B cell (primary cell): ENCODE measurements around the gene PROM1.

ENCODE experiments used
- CTCF ChIP-seq: fragments of 200-600 bp; IDR thresholded peaks from one replicate; pipeline ENCODE4 v1.8.0; 2022; ENCODE audit warnings: antibody characterized with exemption, mild to moderate bottlenecking
- EZH2 ChIP-seq: IDR thresholded peaks from 2 replicates; pipeline ENCODE4 v1.6.1; 2012; ENCODE audit warnings: borderline replicate concordance, low read depth, mild to moderate bottlenecking, moderate library complexity, low read length; ENCODE audit not compliant: insufficient read depth, poor library complexity, severe bottlenecking

GRCh38 chr4:15925830-15926229 lies 158.0 kb downstream of the PROM1 start:
- no peak for TF ChIP-seq CTCF
- TF ChIP-seq EZH2: no peak
